CD4-positive, alpha-beta memory T cell (primary cell): ENCODE results near the gene AK1. TPM values are rescaled to one million over a fixed set of nuclear protein-coding genes. Genes with fewer than 3 reads are reported as not detected.
"Not testable (repeated sequence)": the region's sequence is repeated elsewhere in the genome, so short reads cannot be mapped to it uniquely, and the experiment has no call there.

Source experiments
- CTCF ChIA-PET: fragments of 350-600 bp; sonication (Branson Sonifier 250); formaldehyde crosslinking; loops from one replicate; lab custom pipeline; 2021; ENCODE audit warnings: inconsistent platforms; ENCODE audit not compliant: partially characterized antibody; lab: Charles Lee
- POLR2A ChIA-PET: fragments of 350-600 bp; sonication (Branson Sonifier 250); formaldehyde crosslinking; loops from one replicate; lab custom pipeline; 2021; ENCODE audit not compliant: partially characterized antibody; lab: Charles Lee
- DNase-seq, 5 donors: peaks; one replicate each; pipeline versions ENCODE4 v3.0.0 to v3.0.0-alpha.2; 2020 to 2022; ENCODE audit warnings: mixed read lengths in 1 of 5
- H3K27ac ChIP-seq: one replicate; pipeline ENCODE4 v1.7.0; 2013; ENCODE audit warnings: low read depth, low read length
- H3K27me3 ChIP-seq: 2 replicates; pipeline ENCODE4 v1.7.0; 2013; ENCODE audit warnings: mild to moderate bottlenecking, low read length, moderate library complexity; ENCODE audit not compliant: insufficient read depth
- H3K36me3 ChIP-seq: 2 replicates; pipeline ENCODE4 v1.7.0; 2013; ENCODE audit warnings: mild to moderate bottlenecking, low read length, moderate library complexity; ENCODE audit not compliant: insufficient read depth
- H3K4me1 ChIP-seq: 2 replicates; pipeline ENCODE4 v1.7.0; 2013; ENCODE audit warnings: mild to moderate bottlenecking, low read length, moderate library complexity; ENCODE audit not compliant: insufficient read depth
- H3K4me3 ChIP-seq, 2 donors: one replicate each; pipeline ENCODE4 v1.7.0; 2013; ENCODE audit warnings: low read length in 2 of 2, mild to moderate bottlenecking in 1 of 2
- H3K9me3 ChIP-seq, 2 donors: one replicate each; pipeline ENCODE4 v1.7.0; 2013; ENCODE audit warnings: low read length in 2 of 2, control low read depth in 1 of 2; ENCODE audit not compliant: control insufficient read depth in 1 of 2
- H3K27ac Mint-ChIP-seq, 7 donors: one replicate each; pipeline ENCODE4 v1.8.0; 2020 to 2021; ENCODE audit warnings: mixed read lengths in 7 of 7, mild to moderate bottlenecking in 6 of 7, inconsistent platforms in 3 of 7, moderate library complexity in 3 of 7
- H3K27me3 Mint-ChIP-seq, 2 donors: one replicate each; pipeline ENCODE4 v1.8.0; 2020 to 2021; ENCODE audit warnings: mixed read lengths in 2 of 2
- H3K36me3 Mint-ChIP-seq, 2 donors: one replicate each; pipeline ENCODE4 v1.8.0; 2020 to 2021; ENCODE audit warnings: mixed read lengths in 2 of 2, inconsistent platforms in 1 of 2, mild to moderate bottlenecking in 1 of 2
- H3K4me1 Mint-ChIP-seq, 4 donors: one replicate each; pipeline ENCODE4 v1.8.0; 2020 to 2021; ENCODE audit warnings: mixed read lengths in 4 of 4, mild to moderate bottlenecking in 1 of 4
- H3K4me3 Mint-ChIP-seq, 8 donors: one replicate each; pipeline ENCODE4 v1.8.0; 2020 to 2021; ENCODE audit warnings: mixed read lengths in 8 of 8, mild to moderate bottlenecking in 7 of 8, moderate library complexity in 6 of 8, inconsistent platforms in 3 of 8
- H3K9me3 Mint-ChIP-seq, 8 donors: one replicate each; pipeline ENCODE4 v1.8.0; 2020 to 2021; ENCODE audit warnings: mixed read lengths in 8 of 8, mild to moderate bottlenecking in 5 of 8, inconsistent platforms in 3 of 8, moderate library complexity in 1 of 8
- intact Hi-C: fragments of 100-400 bp; cut with micrococcal nuclease; formaldehyde crosslinking; loops from one replicate; pipeline ENCODE4 v1.15.1; 2023
- polyA plus RNA-seq, 2 donors: library from polyadenylated mRNA; unstranded; fragments of 300-500 nt; fragmentation: Illumina TruSeq; gene quantifications; one replicate each; pipeline ENCODE4 v1.2.3, GENCODE V29; 2021
- total RNA-seq, 2 experiments: library from RNA; stranded (reverse); gene quantifications; one replicate each; pipeline ENCODE4 v1.2.3, GENCODE V29; 2021

The AK1 gene
- total and polyA plus RNA-seq, 4 experiments from 2014 or later, result 0.53 to 62.7 (median 58.1) TPM; not detected in 1

GRCh38 chr9:127836561-127836960 lies 40.9 kb downstream of the AK1 start:
- DNase-seq, H3K27ac Mint-ChIP-seq, H3K4me1 ChIP-seq, H3K4me3 Mint-ChIP-seq, H3K27me3 Mint-ChIP-seq, H3K4me1 Mint-ChIP-seq, H3K36me3 ChIP-seq, H3K9me3 Mint-ChIP-seq, H3K4me3 ChIP-seq, H3K9me3 ChIP-seq, intact Hi-C loops, POLR2A ChIA-PET, H3K36me3 Mint-ChIP-seq, H3K27ac ChIP-seq, H3K27me3 ChIP-seq, CTCF ChIA-PET: not testable (repeated sequence)

DNA sequence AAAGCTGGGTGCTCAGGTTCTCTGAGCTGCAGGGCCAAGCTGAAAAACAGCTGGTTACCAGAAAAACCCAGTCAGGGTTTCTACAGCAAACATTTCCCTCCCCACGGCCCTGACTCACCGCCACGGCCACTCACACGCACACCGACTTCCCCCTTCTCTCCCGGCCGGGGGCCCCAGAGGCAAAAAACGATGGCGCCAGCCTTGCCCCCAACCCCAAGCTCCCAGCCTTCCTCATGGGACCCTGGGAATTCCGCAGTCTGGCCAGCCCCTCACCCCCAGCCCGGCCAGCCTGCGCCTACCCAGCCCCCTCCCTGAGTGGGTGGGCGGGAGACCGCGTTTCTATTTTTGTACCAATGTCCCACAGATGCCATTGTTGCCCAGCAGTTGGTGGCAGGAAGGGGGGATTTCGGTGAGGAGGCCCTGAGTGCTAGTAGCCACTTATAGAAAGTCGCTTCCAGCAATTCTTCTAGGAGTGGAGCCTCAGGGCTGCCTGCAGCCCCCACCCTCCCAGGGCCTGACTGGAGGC lies 41.4 kb downstream of the AK1 start:
- CTCF ChIA-PET, result no interaction called here
- POLR2A ChIA-PET, result no interaction called here
- H3K4me1 Mint-ChIP-seq, result peaks cover 3 to 5% (median 4%) of the 10 kb centered on the region in 4 donors

GRCh38 chr9:127833555-127833954 lies 43.9 kb downstream of the AK1 start:
- CTCF ChIA-PET, result interaction anchor here (0.8 kb wide), 1 partner anchor 88 kb away, joined by 3 read pairs; no protein-coding TSS in a partner anchor
- no peak overlapping the region for H3K4me3 ChIP-seq
- H3K27ac Mint-ChIP-seq, result peak overlapping the region in 1 of 7 donors; percentile 35
- no peaks in the 10 kb centered on the region for H3K36me3 Mint-ChIP-seq
- H3K36me3 ChIP-seq, result no peaks in the 10 kb centered on the region
- no peaks in the 10 kb centered on the region for H3K9me3 Mint-ChIP-seq
- H3K27ac ChIP-seq, result no peak overlapping the region
- peaks cover 3 to 5% (median 4%) of the 10 kb centered on the region in 4 donors for H3K4me1 Mint-ChIP-seq
- no peaks in the 10 kb centered on the region for H3K27me3 Mint-ChIP-seq
- no peaks in the 10 kb centered on the region for H3K27me3 ChIP-seq
- DNase-seq, result no peak
- H3K9me3 ChIP-seq, result no peaks in the 10 kb centered on the region
- intact Hi-C loops, result no loop called here
- no peak overlapping the region for H3K4me3 Mint-ChIP-seq
- H3K4me1 ChIP-seq, result peaks cover 3% of the 10 kb centered on the region
- POLR2A ChIA-PET, result no interaction called here

More for the DNA sequence above, 41.4 kb downstream of the AK1 start:
- Histone ChIP-seq H3K4me1 (peaks cover 3% of the 10 kb centered on the region), H3K27me3 (no peaks in the 10 kb centered on the region), H3K9me3 (no peaks in the 10 kb centered on the region), H3K36me3 (no peaks in the 10 kb centered on the region), H3K27ac (no peak overlapping the region), H3K4me3 (no peak overlapping the region)
- no peak overlapping the region for H3K4me3 Mint-ChIP-seq
- DNase-seq, result no peak
- peaks cover 0 to 2% (median 0%) of the 10 kb centered on the region in 8 donors for H3K9me3 Mint-ChIP-seq
- no peaks in the 10 kb centered on the region for H3K27me3 Mint-ChIP-seq
- intact Hi-C loops, result no loop called here
- no peak overlapping the region for H3K27ac Mint-ChIP-seq
- H3K36me3 Mint-ChIP-seq, result peaks cover 0 to 2% of the 10 kb centered on the region in 2 donors

GRCh38 chr9:127832248-127832647 lies 45.2 kb downstream of the AK1 start:
- Mint-ChIP-seq H3K36me3 (no peaks in the 10 kb centered on the region), H3K4me1 (peaks cover 3 to 5% (median 4%) of the 10 kb centered on the region in 4 donors), H3K4me3 (peak overlapping the region in 2 of 8 donors; percentile 38 to 60), H3K27ac (peak overlapping the region in 3 of 7 donors; percentile 77 to 93 (median 86)), H3K27me3 (no peaks in the 10 kb centered on the region), H3K9me3 (no peaks in the 10 kb centered on the region)
- Histone ChIP-seq H3K36me3 (no peaks in the 10 kb centered on the region), H3K27ac (no peak overlapping the region), H3K9me3 (no peaks in the 10 kb centered on the region), H3K27me3 (no peaks in the 10 kb centered on the region), H3K4me3 (no peak overlapping the region), H3K4me1 (peaks cover 3% of the 10 kb centered on the region)
- intact Hi-C loops, result no loop called here
- POLR2A ChIA-PET, result no interaction called here
- no peak for DNase-seq
- CTCF ChIA-PET, result no interaction called here

DNA sequence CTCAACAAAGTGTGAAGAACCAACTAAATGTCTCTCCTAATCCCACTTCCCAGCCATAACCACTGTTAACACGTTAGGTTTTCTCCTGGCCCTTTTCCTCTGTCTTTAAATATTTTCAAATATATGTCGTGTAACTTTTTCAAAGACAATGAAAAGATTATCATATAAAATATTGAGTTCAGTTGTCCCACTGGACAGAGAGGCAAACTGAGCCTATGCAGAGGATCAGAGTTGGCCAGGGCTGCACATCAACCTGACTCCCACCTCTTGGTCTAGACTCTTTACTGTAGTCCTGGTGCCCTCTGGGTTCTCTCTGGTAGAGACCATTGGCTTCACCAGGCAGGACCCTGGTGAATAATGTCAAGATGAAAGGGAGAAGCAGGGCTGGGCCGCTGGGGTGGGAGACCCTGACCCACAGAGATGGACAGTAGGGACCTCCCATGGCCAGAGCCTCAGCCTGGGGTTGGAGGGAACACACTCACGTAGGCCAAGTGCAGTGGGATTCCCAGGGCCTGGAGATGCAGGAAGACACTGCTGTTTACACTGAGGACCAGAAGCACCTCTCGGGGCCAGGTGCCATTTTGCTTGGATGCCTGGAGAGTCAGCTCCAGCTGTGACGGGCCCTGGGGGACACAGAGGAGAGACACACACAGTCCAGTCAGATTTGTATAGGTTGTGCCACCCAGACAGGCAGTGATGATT lies 48.1 kb downstream of the AK1 start:
- no peaks in the 10 kb centered on the region for H3K36me3 ChIP-seq
- H3K9me3 Mint-ChIP-seq, result no peaks in the 10 kb centered on the region
- H3K27me3 Mint-ChIP-seq, result no peaks in the 10 kb centered on the region
- CTCF ChIA-PET, result no interaction called here
- intact Hi-C loops, result no loop called here
- no peaks in the 10 kb centered on the region for H3K9me3 ChIP-seq
- peaks cover 3 to 5% (median 4%) of the 10 kb centered on the region in 4 donors for H3K4me1 Mint-ChIP-seq
- H3K27ac ChIP-seq, result no peak overlapping the region
- peaks cover 3% of the 10 kb centered on the region for H3K4me1 ChIP-seq
- no peaks in the 10 kb centered on the region for H3K27me3 ChIP-seq
- H3K36me3 Mint-ChIP-seq, result peaks cover 0 to 2% of the 10 kb centered on the region in 2 donors
- no peak for DNase-seq
- no peak overlapping the region for H3K4me3 ChIP-seq
- H3K4me3 Mint-ChIP-seq, result no peak overlapping the region
- peak overlapping the region in 3 of 7 donors; percentile 36 to 57 (median 55) for H3K27ac Mint-ChIP-seq
- POLR2A ChIA-PET, result no interaction called here

DNA sequence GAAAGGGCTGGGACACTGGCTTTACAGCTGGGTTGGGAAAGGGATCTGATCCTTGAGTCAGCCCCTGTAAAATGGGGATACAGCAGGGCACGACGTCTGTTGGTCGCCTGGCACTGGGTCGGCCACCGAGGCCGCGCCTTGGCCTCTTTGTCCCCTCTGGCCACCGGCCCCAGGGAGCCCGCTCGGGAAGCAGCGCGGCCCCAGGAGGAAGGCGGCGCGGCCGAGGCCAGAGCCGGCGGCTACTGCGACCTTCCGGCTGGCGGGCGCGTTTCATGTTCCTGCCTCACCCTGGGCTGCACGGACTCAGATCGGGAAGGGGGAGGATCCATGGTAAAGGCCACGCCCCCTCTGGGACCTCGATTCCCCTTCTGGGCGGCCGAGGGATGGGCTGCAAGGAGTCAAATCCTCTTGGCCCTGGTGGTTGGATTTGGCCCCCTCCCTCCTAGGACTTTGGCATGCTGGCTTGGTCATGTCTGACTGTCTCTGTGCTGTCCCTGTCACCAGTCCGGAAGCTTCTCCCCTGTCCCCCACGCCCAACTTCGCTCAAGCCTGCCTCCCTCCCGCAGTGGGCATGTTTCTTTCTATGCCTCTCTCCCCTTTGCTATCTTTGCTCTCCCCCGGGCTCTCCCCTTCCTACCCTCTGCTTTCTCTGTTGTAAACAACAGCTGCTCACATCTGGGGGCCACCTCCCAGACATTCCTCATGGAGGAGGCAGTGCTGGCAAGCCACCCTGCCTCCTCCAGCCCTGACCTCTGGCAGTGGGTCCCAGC lies 49.0 kb downstream of the AK1 start:
- no peaks in the 10 kb centered on the region for H3K9me3 Mint-ChIP-seq
- no peak overlapping the region for H3K4me3 Mint-ChIP-seq
- H3K27me3 ChIP-seq, result no peaks in the 10 kb centered on the region
- CTCF ChIA-PET, result no interaction called here
- DNase-seq, result no peak
- no peaks in the 10 kb centered on the region for H3K27me3 Mint-ChIP-seq
- no peaks in the 10 kb centered on the region for H3K36me3 ChIP-seq
- H3K9me3 ChIP-seq, result no peaks in the 10 kb centered on the region
- POLR2A ChIA-PET, result no interaction called here
- H3K4me1 Mint-ChIP-seq, result peaks cover 3 to 5% (median 4%) of the 10 kb centered on the region in 4 donors
- H3K4me1 ChIP-seq, result peaks cover 3% of the 10 kb centered on the region
- no peak overlapping the region for H3K4me3 ChIP-seq
- H3K27ac ChIP-seq, result no peak overlapping the region
- peak overlapping the region in 1 of 7 donors; percentile 42 for H3K27ac Mint-ChIP-seq
- H3K36me3 Mint-ChIP-seq, result peaks cover 0 to 6% of the 10 kb centered on the region in 2 donors
- intact Hi-C loops, result no loop called here

DNA sequence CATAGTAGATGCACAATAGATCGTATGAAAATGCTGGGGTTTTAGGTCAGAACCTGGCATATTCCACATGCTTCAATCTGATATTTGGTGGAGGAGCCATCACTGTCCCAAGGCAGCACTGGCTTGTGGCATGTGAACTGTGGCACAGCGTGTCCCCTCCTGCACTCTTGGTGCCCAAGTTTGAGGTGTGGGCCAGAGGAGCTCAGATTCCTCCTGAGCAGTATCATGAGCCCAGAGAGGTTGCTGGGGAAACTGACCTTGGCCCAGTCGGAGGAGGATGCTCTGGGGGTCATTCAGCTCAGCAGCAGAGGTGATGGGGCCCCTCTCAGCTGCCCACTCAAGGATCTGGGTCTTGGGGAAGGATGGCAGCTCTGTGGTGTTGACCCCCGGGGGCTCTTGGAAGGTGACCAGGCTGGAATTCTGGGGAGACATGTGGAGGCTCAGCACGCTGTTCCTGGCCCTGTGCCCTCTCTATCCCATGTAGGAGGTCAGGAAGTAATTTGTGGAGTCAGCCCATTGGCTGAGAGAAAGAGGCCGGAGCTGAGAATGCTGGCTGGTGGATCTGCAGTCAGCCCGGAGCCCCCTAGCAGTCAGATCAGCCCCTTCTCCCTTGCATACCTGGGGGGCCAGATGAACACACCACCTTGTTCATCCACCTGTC lies 51.1 kb downstream of the AK1 start:
- CTCF ChIA-PET, result no interaction called here
- no peaks in the 10 kb centered on the region for H3K27me3 Mint-ChIP-seq
- no peaks in the 10 kb centered on the region for H3K9me3 ChIP-seq
- no peaks in the 10 kb centered on the region for H3K27me3 ChIP-seq
- H3K4me3 ChIP-seq, result no peak overlapping the region
- H3K9me3 Mint-ChIP-seq, result no peaks in the 10 kb centered on the region
- H3K4me1 ChIP-seq, result no peaks in the 10 kb centered on the region
- intact Hi-C loops, result no loop called here
- H3K36me3 ChIP-seq, result no peaks in the 10 kb centered on the region
- POLR2A ChIA-PET, result interaction anchor here (0.9 kb wide), 1 partner anchor 43 kb away, joined by 3 read pairs; no protein-coding TSS in a partner anchor
- no peak for DNase-seq
- no peak overlapping the region for H3K27ac ChIP-seq
- no peaks in the 10 kb centered on the region for H3K4me1 Mint-ChIP-seq
- no peak overlapping the region for H3K4me3 Mint-ChIP-seq
- peak overlapping the region in 4 of 7 donors; percentile 11 to 71 (median 42) for H3K27ac Mint-ChIP-seq
- peaks cover 0 to 6% of the 10 kb centered on the region in 2 donors for H3K36me3 Mint-ChIP-seq
